Measurements from ENCODE around the gene PPP1R7. TPM values are rescaled to one million over a fixed set of nuclear protein-coding genes. Genes with fewer than 3 reads are reported as not detected.

The PPP1R7 gene
- total and polyA plus RNA-seq, 8 donors, result 22.8 to 126 (median 54.6) TPM

- TF ChIP-seq EP300 (IDR thresholded peaks at IDR 0.05) (no peak), CTCF (IDR thresholded peaks at IDR 0.05) (no peak), POLR2AphosphoS5 (IDR thresholded peaks at IDR 0.05) (no peak), POLR2A (IDR thresholded peaks at IDR 0.05) (no peak)
- no peaks in the 10 kb centered on the region for H3K9me3 ChIP-seq
- WGBS, 5 donors, result 72 to 84% (median 77%) methylated on average over 11 of the region's 11 CpGs
- H3K27ac ChIP-seq, result no peak overlapping the region
- peaks cover 0 to 19% (median 0%) of the 10 kb centered on the region in 3 donors for H3K27me3 ChIP-seq
- DNase-seq, result no peak
- intact Hi-C loops (cut with DNase I; ENCODE audit: low total_unique reads), result no loop called here
- no peak overlapping the region for H3K4me3 ChIP-seq
- H3K4me1 ChIP-seq, result peaks cover 0 to 25% (median 7%) of the 10 kb centered on the region in 4 donors
- peaks cover 6 to 36% (median 27%) of the 10 kb centered on the region in 4 donors for H3K36me3 ChIP-seq
Observed at GRCh38 chr2:241185961-241186360, 35.7 kb downstream of the PPP1R7 start.

GRCh38 chr2:241187101-241187917 is 37.0 kb downstream of the PPP1R7 start:
- H3K27me3 ChIP-seq, result peaks cover 0 to 19% (median 0%) of the 10 kb centered on the region in 3 donors
- intact Hi-C loops (cut with DNase I; ENCODE audit: low total_unique reads), result no loop called here
- no peaks in the 10 kb centered on the region for H3K9me3 ChIP-seq
- no peak overlapping the region for H3K27ac ChIP-seq
- TF ChIP-seq EP300 (IDR thresholded peaks at IDR 0.05) (no peak), POLR2A (IDR thresholded peaks at IDR 0.05) (no peak), POLR2AphosphoS5 (IDR thresholded peaks at IDR 0.05) (no peak), CTCF (IDR thresholded peaks at IDR 0.05) (no peak)
- WGBS, 5 donors, result 49 to 65% (median 53%) methylated on average over 11 to 14 of the region's 14 CpGs
- H3K4me1 ChIP-seq, result peaks cover 0 to 33% (median 7%) of the 10 kb centered on the region in 4 donors
- H3K4me3 ChIP-seq, result no peak overlapping the region
- peaks cover 6 to 23% (median 15%) of the 10 kb centered on the region in 4 donors for H3K36me3 ChIP-seq
- no peak for DNase-seq

- Histone ChIP-seq H3K27me3 (peaks cover 0 to 19% (median 0%) of the 10 kb centered on the region in 3 donors), H3K9me3 (no peaks in the 10 kb centered on the region), H3K4me1 (peaks cover 0 to 33% (median 7%) of the 10 kb centered on the region in 4 donors), H3K4me3 (peak overlapping the region in 1 of 4 donors; percentile 34), H3K36me3 (peaks cover 5 to 17% (median 10%) of the 10 kb centered on the region in 4 donors), H3K27ac (peak overlapping the region in 1 of 5 donors; percentile 73)
- no peak for TF ChIP-seq POLR2A (IDR thresholded peaks at IDR 0.05)
- no peak for TF ChIP-seq CTCF (IDR thresholded peaks at IDR 0.05)
- no peak for TF ChIP-seq POLR2AphosphoS5 (IDR thresholded peaks at IDR 0.05)
- TF ChIP-seq EP300 (IDR thresholded peaks at IDR 0.05), result no peak
- WGBS, 5 donors, result 28 to 61% (median 45%) methylated on average over 3 to 4 of the region's 4 CpGs
- no peak for DNase-seq
- intact Hi-C loops (cut with DNase I; ENCODE audit: low total_unique reads), result no loop called here
Observed at GRCh38 chr2:241187918-241188234, 37.6 kb downstream of the PPP1R7 start.

- Histone ChIP-seq H3K4me1 (peaks cover 0 to 33% (median 7%) of the 10 kb centered on the region in 4 donors), H3K36me3 (peaks cover 0 to 11% (median 3%) of the 10 kb centered on the region in 4 donors), H3K4me3 (peak within 1 kb of the TSS; percentile 6 to 34 (median 29)), H3K9me3 (no peaks in the 10 kb centered on the region), H3K27me3 (peaks cover 0 to 19% (median 0%) of the 10 kb centered on the region in 3 donors), H3K27ac (peak within 1 kb of the TSS; percentile 11 to 73 (median 62))
- WGBS, 5 donors, result 40 to 64% (median 47%) methylated on average over 5 to 21 of the region's 21 CpGs
- peak; percentile 73 to 81 for DNase-seq
- intact Hi-C loops (cut with DNase I; ENCODE audit: low total_unique reads), result no loop called here
- TF ChIP-seq POLR2AphosphoS5 (IDR thresholded peaks at IDR 0.05) (peak in 2 of 3 donors; percentile 12 to 61), POLR2A (IDR thresholded peaks at IDR 0.05) (no peak), CTCF (IDR thresholded peaks at IDR 0.05) (no peak), EP300 (IDR thresholded peaks at IDR 0.05) (no peak)
Observed at GRCh38 chr2:241188361-241189092, 38.3 kb downstream of the PPP1R7 start, which contains the start of gene ANO7. Gene ANO7, plus strand, starts transcription at chr2:241188677. Its CDS starts 1,387 bp downstream, at chr2:241190064.
